Measurements from ENCODE around the gene RAD51B. TPM values are rescaled to one million over a fixed set of nuclear protein-coding genes. Genes with fewer than 3 reads are reported as not detected.

Gene RAD51B
- total and polyA plus RNA-seq, 2 donors (not counting 1 experiment from before 2014, with no cell fraction given): 4.6 to 16.3 TPM

GRCh38 chr14:68759937-68760336 is 940.4 kb downstream of the RAD51B start:
- no peak overlapping the region for H3K4me3 ChIP-seq (replicated peaks in 1 of 4; ENCODE audit: control extremely low read depth in 1 of 4, insufficient read depth in 1 of 4, low read depth in 3 of 4, low read length in 4 of 4)
- H3K27me3 ChIP-seq (ENCODE audit: control insufficient read depth, insufficient read depth, low read length): no peaks in the 10 kb centered on the region
- H2AFZ ChIP-seq (ENCODE audit: low read length): no peak overlapping the region
- peaks cover 5% of the 10 kb centered on the region for H3K4me1 ChIP-seq (ENCODE audit: control insufficient read depth, extremely low read depth, insufficient read depth, low read length)
- no peaks in the 10 kb centered on the region for H3K36me3 ChIP-seq (ENCODE audit: control insufficient read depth, insufficient read depth, low read length)
- TF ChIP-seq CTCF (conservative IDR thresholded peaks at IDR 0.05 in 1 of 2, IDR thresholded peaks at IDR 0.05 in 1 of 2; ENCODE audit: low read depth in 1 of 2, low read length in 2 of 2) (no peak), EZH2 (IDR thresholded peaks at IDR 0.05; ENCODE audit: low read length, missing control alignments) (no peak)
- no peaks in the 10 kb centered on the region for H3K79me2 ChIP-seq (ENCODE audit: control insufficient read depth, insufficient read depth, low read length)
- no peak overlapping the region for H3K9ac ChIP-seq (ENCODE audit: insufficient read depth, low read length)
- H3K4me2 ChIP-seq (ENCODE audit: extremely low read depth, insufficient read depth, low read length): no peak overlapping the region
- no peak overlapping the region for H3K27ac ChIP-seq (ENCODE audit: insufficient read depth, low read length)
- no peaks in the 10 kb centered on the region for H3K9me3 ChIP-seq (ENCODE audit: control insufficient read depth, insufficient read depth, low read depth, low read length)
- H4K20me1 ChIP-seq (ENCODE audit: control insufficient read depth, extremely low read depth, insufficient read depth, low read length): no peaks in the 10 kb centered on the region
- no peak for DNase-seq (ENCODE audit: low read depth in 2 of 2)

GRCh38 chr14:68760761-68761160 is 941.2 kb downstream of the RAD51B start:
- Histone ChIP-seq H3K79me2 (ENCODE audit: control insufficient read depth, insufficient read depth, low read length) (no peaks in the 10 kb centered on the region), H2AFZ (ENCODE audit: low read length) (no peak overlapping the region), H3K9ac (ENCODE audit: insufficient read depth, low read length) (no peak overlapping the region), H3K27me3 (ENCODE audit: control insufficient read depth, insufficient read depth, low read length) (no peaks in the 10 kb centered on the region), H3K4me3 (replicated peaks in 1 of 4; ENCODE audit: control extremely low read depth in 1 of 4, insufficient read depth in 1 of 4, low read depth in 3 of 4, low read length in 4 of 4) (no peak overlapping the region), H3K4me2 (ENCODE audit: extremely low read depth, insufficient read depth, low read length) (no peak overlapping the region), H4K20me1 (ENCODE audit: control insufficient read depth, extremely low read depth, insufficient read depth, low read length) (no peaks in the 10 kb centered on the region), H3K4me1 (ENCODE audit: control insufficient read depth, extremely low read depth, insufficient read depth, low read length) (peaks cover 5% of the 10 kb centered on the region), H3K27ac (ENCODE audit: insufficient read depth, low read length) (no peak overlapping the region), H3K36me3 (ENCODE audit: control insufficient read depth, insufficient read depth, low read length) (no peaks in the 10 kb centered on the region), H3K9me3 (ENCODE audit: control insufficient read depth, insufficient read depth, low read depth, low read length) (no peaks in the 10 kb centered on the region)
- TF ChIP-seq EZH2 (IDR thresholded peaks at IDR 0.05; ENCODE audit: low read length, missing control alignments) (no peak), CTCF (conservative IDR thresholded peaks at IDR 0.05 in 1 of 2, IDR thresholded peaks at IDR 0.05 in 1 of 2; ENCODE audit: low read depth in 1 of 2, low read length in 2 of 2) (no peak)
- DNase-seq (ENCODE audit: low read depth in 2 of 2): no peak

GRCh38 chr14:68761391-68761790 is 941.8 kb downstream of the RAD51B start:
- no peak overlapping the region for H2AFZ ChIP-seq (ENCODE audit: low read length)
- no peak for DNase-seq (ENCODE audit: low read depth in 2 of 2)
- H3K4me2 ChIP-seq (ENCODE audit: extremely low read depth, insufficient read depth, low read length): no peak overlapping the region
- H3K36me3 ChIP-seq (ENCODE audit: control insufficient read depth, insufficient read depth, low read length): no peaks in the 10 kb centered on the region
- H3K4me1 ChIP-seq (ENCODE audit: control insufficient read depth, extremely low read depth, insufficient read depth, low read length): peaks cover 5% of the 10 kb centered on the region
- TF ChIP-seq CTCF (conservative IDR thresholded peaks at IDR 0.05 in 1 of 2, IDR thresholded peaks at IDR 0.05 in 1 of 2; ENCODE audit: low read depth in 1 of 2, low read length in 2 of 2) (no peak), EZH2 (IDR thresholded peaks at IDR 0.05; ENCODE audit: low read length, missing control alignments) (no peak)
- no peaks in the 10 kb centered on the region for H3K79me2 ChIP-seq (ENCODE audit: control insufficient read depth, insufficient read depth, low read length)
- H3K27me3 ChIP-seq (ENCODE audit: control insufficient read depth, insufficient read depth, low read length): no peaks in the 10 kb centered on the region
- no peaks in the 10 kb centered on the region for H3K9me3 ChIP-seq (ENCODE audit: control insufficient read depth, insufficient read depth, low read depth, low read length)
- no peak overlapping the region for H3K9ac ChIP-seq (ENCODE audit: insufficient read depth, low read length)
- H3K4me3 ChIP-seq (replicated peaks in 1 of 4; ENCODE audit: control extremely low read depth in 1 of 4, insufficient read depth in 1 of 4, low read depth in 3 of 4, low read length in 4 of 4): no peak overlapping the region
- H3K27ac ChIP-seq (ENCODE audit: insufficient read depth, low read length): no peak overlapping the region
- H4K20me1 ChIP-seq (ENCODE audit: control insufficient read depth, extremely low read depth, insufficient read depth, low read length): no peaks in the 10 kb centered on the region
